Hepatocyte (in vitro differentiated cells): ENCODE data around the gene SCN1A.
"Not testable (repeated sequence)": the region's sequence is repeated elsewhere in the genome, so short reads cannot be mapped to it uniquely, and the experiment has no call there.

Experiments
- EZH2 ChIP-seq: fragments of 200-600 bp; sonication (generic); IDR thresholded peaks from 2 replicates; pipeline ENCODE4 v1.6.1; 2016; ENCODE audit warnings: antibody characterized with exemption, mild to moderate bottlenecking, borderline replicate concordance
- EZH2phosphoT487 ChIP-seq: fragments of 200-600 bp; sonication (generic); IDR thresholded peaks from one replicate; pipeline ENCODE4 v1.6.1; 2018; ENCODE audit warnings: antibody characterized with exemption, mild to moderate bottlenecking, low read depth, moderate library complexity; ENCODE audit not compliant: unreplicated experiment, severe bottlenecking
- TF ChIP-seq, protein P1 (sequence below): fragments of 200-600 bp; sonication (generic); IDR thresholded peaks from 2 replicates; pipeline ENCODE4 v1.5.1; 2016; ENCODE audit warnings: antibody characterized with exemption, mild to moderate bottlenecking; ENCODE audit not compliant: poor library complexity

- TF ChIP-seq, protein P1, sequence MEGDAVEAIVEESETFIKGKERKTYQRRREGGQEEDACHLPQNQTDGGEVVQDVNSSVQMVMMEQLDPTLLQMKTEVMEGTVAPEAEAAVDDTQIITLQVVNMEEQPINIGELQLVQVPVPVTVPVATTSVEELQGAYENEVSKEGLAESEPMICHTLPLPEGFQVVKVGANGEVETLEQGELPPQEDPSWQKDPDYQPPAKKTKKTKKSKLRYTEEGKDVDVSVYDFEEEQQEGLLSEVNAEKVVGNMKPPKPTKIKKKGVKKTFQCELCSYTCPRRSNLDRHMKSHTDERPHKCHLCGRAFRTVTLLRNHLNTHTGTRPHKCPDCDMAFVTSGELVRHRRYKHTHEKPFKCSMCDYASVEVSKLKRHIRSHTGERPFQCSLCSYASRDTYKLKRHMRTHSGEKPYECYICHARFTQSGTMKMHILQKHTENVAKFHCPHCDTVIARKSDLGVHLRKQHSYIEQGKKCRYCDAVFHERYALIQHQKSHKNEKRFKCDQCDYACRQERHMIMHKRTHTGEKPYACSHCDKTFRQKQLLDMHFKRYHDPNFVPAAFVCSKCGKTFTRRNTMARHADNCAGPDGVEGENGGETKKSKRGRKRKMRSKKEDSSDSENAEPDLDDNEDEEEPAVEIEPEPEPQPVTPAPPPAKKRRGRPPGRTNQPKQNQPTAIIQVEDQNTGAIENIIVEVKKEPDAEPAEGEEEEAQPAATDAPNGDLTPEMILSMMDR, result not testable (repeated sequence)
- TF ChIP-seq EZH2, EZH2phosphoT487: not testable (repeated sequence)
Observed at GRCh38 chr2:166139479-166139878, 11.7 kb upstream of the SCN1A start.
